Pulmonary artery endothelial cell (primary cell): ENCODE measurements around the gene LRSAM1. TPM values are rescaled to one million over a fixed set of nuclear protein-coding genes. Genes with fewer than 3 reads are reported as not detected.
"Not testable (repeated sequence)": the region's sequence is repeated elsewhere in the genome, so short reads cannot be mapped to it uniquely, and the experiment has no call there.

Experiments used
- DNase-seq: peaks from one replicate; pipeline ENCODE4 v3.0.0-alpha.2; 2011; ENCODE audit warnings: low read depth, low spot score
- total RNA-seq: library from RNA; depleted of rRNA; stranded (reverse); fragments of >200 nt; gene quantifications from 2 replicates; pipeline ENCODE4 v1.2.3, GENCODE V29; 2014

LRSAM1 gene
- total RNA-seq, 1 donor from 2014 or later: 11.7 TPM

DNA sequence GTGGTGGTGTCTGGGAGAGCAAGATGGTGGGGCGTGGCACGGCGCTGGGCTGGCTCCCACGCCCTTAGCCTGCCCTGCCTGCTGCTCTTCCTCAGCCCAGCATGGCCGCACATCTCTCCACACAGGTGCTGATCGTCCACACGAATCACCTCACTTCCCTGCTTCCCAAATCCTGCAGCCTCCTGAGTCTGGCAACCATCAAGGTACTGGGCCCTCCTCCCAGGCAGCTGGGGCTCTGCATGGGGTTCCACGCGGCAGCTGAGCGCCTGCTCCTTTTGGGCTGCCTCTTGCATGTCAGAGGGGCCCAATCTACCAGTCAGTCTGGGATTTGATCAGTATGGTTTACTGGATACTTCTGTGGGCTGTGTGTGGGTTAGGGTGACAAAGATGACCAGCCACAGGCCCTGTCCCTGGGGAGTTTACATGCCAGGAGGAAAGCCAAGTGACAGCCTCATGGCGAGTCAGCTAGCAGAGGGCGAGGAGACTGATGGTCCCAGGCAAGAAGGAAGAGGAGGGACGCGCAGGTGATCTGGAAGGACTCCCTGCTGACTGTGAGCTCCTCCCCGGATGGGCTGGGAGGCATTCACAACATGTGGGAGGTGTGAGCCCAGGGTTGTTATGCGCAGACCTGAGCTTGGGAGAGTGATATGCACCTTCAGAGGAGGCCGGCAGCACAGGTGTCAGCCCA is 6.0 kb downstream of the LRSAM1 start:
- DNase-seq: no peak

GRCh38 chr9:127458921-127459320 is 7.6 kb downstream of the LRSAM1 start:
- no peak for DNase-seq

DNA sequence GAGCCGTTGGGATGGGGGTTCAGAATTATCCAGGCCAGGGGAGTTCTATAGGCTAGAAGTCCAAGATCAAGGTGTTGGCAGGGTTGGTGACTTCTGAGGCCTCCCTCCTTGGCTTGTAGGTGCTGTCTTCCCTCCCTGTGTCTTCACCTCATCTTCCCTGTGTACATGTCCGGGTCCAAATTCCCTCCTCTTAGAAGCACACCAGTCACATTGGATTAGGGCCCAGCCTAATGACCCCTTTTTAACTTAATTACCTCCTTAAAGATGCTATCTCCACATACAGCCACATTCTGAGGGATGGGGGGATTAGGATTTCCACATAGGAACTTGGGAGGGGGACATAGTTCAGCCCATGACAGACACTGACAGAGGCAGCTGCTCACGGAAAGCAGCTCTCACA is 12.1 kb downstream of the LRSAM1 start:
- no peak for DNase-seq

DNA sequence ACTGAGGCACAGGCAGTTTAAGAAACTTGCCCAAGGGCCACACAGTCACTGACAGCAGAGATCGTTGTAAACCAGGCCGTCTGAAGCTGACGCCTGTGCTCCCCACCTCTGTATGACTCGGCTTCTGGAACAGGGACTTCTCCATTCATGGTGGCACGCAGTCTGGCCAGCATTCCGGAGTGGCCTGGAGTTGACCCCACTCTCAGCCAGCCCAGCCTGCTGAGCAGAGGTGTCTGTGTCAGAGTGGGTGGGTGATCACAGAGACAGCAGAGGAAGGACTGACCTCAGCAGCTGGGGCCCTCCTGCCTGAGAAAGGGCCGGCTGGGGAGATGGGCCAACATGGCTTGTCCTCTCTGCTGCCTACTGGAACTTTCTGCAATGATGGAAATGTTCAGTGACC is 12.6 kb downstream of the LRSAM1 start:
- no peak for DNase-seq

DNA sequence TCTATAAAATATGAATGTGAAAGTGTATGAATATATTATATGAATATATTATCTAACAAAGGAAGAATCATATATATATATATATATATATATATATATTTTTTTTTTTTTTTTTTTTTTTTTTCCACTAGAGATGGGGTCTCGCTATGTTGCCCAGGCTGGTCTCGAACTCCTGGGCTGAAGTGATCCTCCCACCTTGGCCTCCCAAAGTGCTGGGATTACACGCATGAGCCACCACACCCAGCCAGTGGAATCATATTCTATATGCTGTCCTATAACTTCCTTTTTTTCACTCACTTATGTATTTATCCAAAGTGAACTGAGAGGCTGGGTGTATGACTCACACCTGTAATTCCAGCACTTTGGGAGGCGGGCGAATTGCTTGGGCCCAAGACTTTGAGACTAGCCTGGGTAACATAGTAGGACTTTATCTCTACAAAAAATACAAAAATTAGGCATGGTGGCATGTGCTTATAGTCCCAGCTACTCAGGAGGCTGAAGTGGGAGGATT is 15.2 kb downstream of the LRSAM1 start:
- DNase-seq: not testable (repeated sequence)

DNA sequence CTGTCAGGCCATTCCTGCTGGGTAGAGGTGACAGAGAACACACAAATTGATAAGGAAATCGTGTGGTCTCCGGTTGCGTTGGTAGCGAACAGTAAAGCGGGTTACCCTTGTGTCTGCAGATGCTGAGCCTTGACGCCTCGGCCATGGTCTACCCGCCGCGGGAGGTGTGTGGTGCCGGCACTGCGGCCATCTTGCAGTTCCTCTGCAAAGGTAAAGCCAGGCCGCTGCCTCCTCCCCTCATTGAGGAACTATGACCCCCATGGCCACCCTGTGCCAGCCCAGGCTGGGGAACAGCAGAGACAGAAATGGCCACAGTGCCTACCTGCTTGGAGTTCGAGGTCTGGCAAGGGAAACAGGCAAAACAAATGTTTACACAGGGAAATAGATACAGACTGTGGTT is 16.3 kb downstream of the LRSAM1 start:
- DNase-seq: no peak

DNA sequence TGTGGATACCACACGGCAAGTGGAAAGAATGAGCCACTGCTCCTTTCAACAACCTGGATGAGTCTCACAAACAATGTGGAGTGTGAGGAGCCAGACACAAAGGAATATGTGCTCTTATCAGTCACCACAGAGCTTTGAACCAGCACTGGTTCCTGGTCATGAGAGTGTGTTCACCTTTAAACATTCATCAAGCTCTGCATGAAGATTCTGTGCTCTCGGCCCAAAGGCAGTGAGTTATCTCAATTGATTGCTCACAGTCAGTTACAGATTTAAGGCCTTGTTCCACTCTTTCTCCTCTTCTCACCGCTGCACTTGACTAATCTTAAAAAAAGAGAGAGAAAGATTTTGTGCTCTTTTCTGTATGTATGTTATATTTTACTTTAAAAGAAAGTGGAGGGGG is 19.4 kb downstream of the LRSAM1 start:
- DNase-seq: no peak

DNA sequence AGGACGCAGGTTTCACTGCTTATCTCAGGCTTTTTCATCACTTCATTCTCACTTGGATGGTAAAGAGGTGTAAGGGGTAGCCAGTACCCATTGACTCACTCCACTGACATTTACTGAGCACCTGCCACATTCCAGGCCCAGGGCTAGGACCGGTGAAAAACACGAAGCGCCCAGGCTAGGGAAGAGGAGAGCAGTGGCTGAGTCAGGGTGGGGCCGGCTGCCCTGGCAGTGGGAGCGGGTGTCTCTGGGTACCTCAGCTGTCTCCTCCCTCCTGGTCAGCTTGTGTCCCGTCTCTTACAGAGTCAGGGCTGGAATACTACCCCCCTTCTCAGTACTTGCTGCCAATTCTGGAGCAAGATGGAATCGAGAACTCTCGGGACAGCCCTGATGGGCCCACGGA is 22.2 kb downstream of the LRSAM1 start:
- no peak for DNase-seq

DNA sequence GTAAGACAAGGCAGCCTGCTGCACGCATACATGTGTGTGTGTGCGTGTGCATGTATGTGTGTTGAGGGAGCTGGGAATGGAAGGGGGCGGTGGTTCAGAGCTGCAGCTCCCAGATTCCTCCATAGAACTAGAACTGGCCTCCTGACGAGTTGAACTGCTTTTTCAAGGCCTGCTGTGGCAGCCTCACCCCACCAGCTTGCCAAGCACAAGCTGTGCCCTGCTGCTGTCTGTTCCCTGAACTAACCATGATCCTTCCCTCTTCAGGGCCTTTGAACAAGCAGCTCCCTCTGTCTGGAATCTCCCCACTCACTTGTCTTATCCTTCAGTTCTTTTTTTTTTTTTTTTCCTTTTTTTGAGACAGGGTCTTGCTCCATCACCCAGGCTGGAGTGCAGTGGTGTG is 22.6 kb downstream of the LRSAM1 start:
- no peak for DNase-seq

GRCh38 chr9:127474592-127474991 is 23.3 kb downstream of the LRSAM1 start:
- no peak for DNase-seq

GRCh38 chr9:127479507-127480081 is 28.3 kb downstream of the LRSAM1 start:
- no peak for DNase-seq

GRCh38 chr9:127482662-127483061 is 31.4 kb downstream of the LRSAM1 start:
- no peak for DNase-seq

GRCh38 chr9:127485995-127486394 is 34.7 kb downstream of the LRSAM1 start:
- DNase-seq: no peak

DNA sequence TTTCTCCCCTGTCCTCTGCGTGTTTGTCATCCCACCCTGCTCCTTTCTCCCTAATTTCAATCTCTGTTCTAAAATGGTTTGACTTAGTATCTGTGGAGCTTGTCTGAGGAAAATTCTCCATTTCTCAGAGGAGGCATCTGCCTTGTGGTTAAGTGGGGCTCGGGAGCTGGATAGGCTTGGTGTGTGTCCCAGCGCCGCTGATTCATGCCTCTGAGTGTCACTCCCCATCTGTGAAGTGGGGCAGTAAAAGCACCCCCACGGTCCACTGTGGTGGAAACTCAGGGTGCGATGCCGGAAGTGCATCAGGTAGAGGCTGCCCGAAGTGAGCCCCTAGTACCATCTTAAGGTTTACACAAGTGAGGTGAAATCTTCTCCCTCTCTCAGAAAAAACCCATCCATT is 37.6 kb downstream of the LRSAM1 start:
- DNase-seq: no peak

- DNase-seq: no peak
Measured at GRCh38 chr9:127489471-127490115, 38.3 kb downstream of the LRSAM1 start.

- DNase-seq: no peak
Measured at GRCh38 chr9:127490535-127491230, 39.4 kb downstream of the LRSAM1 start.

GRCh38 chr9:127491516-127491915 is 40.2 kb downstream of the LRSAM1 start:
- no peak for DNase-seq

DNA sequence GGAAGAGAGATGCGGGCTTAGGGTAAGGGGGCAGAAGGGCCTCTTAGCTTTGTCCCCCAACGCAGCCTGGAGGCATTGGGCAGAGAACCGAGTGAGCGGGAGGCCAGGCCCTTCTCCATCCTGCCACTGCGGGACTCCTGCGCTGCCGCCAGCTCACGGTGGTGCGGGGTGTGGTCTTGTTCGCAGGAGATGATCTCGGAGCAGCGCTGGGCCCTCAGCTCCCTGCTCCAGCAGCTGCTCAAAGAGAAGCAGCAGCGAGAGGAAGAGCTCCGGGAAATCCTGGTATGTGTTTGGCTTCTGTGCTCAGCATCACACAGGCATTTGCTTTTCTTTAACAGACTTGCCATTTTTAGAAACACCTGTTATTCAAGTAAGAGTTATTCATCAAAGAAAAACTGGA is 41.3 kb downstream of the LRSAM1 start:
- DNase-seq: no peak

- no peak for DNase-seq
Measured at GRCh38 chr9:127493592-127494303, 42.4 kb downstream of the LRSAM1 start.

DNA sequence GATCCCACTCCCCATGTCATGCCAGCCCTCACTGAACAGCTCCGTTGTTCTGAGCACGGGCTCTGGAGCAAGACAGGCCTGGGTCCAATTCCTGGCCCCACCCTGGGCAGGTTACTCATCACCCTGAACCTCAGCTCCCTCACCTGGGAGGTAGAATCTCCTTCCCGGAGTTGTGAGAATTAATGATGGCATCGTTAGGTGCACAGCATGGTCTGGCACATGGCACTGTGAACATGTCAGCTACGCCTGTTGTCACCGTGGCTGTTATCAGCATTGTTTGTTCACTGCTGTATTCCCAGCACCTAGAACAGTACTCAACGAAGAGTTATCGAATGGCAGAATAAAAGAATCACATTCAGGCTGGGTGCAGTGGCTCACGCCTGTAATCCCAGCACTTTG is 43.0 kb downstream of the LRSAM1 start:
- DNase-seq: no peak

DNA sequence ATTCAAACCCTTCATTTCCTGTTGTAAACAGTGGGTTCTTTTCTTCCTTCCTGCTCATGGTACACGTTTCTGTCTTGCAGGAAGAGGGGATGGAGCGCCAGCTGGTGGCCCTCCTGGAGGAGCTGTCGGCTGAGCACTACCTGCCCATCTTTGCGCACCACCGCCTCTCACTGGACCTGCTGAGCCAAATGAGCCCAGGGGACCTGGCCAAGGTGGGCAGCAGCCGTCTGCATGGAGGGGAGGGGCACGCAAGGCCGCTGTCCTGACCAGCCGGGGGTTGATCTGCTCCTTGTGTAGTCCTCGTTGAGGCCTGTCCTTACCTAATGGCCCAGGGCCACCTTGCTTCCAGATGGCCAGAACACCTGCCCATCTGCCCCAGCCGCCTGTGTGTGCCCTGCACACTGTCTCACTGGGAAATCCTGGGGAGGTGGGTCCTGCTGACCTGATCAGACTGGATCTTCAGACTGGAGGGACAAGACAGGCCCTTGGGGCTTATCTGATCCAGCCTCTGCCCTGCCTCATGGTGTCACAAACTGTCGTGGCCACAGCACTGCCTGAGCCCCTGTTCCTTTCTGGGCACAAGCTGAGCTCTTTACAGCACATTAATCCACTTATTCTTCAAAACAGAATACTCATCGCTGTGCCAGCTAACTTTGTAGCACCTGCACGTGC is 44.7 kb downstream of the LRSAM1 start:
- no peak for DNase-seq
